ENCODE results near the gene FRY.

Gene FRY

DNA sequence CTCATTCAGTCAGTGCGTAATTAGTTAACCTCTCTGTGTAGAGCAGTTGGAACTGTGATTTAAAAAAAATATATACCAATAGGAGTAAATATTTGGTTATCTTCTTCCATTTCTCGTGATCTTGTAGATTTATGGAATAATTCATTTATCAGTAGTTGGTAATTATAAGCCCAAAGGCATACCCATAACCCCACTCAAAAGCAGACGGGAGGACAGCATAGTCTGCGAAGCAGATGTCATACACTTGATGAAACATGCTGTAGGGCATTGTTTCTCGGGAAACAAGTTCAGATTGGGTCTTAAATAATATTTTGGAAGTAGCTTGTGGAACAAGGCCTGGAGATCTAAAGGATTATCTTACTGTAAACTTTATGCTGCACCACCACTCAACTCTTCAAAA is 119.7 kb downstream of the FRY start:
- FAIRE-seq, result no peak
- DNase-seq (ENCODE audit: insufficient read length, low spot score), result no peak
- no peak for TF ChIP-seq POLR2A (IDR thresholded peaks at IDR 0.05; ENCODE audit: low read depth, low read length)

DNA sequence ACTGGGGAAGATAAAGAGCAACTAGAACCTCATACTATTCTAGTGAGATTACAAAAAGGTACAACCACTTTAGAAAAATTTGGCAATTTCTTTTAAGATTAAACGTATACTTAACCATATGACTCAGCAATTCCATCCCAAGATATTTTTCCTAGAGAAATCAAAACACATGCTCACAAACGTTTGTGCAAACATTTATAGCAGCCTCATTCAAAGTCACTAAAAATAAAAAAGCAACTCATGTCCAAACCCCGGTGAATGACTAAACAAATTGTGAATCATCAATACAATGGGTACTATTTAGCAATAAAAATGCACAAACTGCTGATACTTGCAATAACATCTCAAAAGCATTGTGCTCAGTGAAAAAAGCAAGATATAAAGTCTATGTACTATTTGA is 121.5 kb downstream of the FRY start:
- DNase-seq (ENCODE audit: insufficient read length, low spot score) (no peak), FAIRE-seq (no peak)

GRCh38 chr13:32159137-32159869 is 127.7 kb downstream of the FRY start:
- DNase-seq (ENCODE audit: insufficient read length, low spot score) (no peak), FAIRE-seq (no peak)
- TF ChIP-seq POLR2A (IDR thresholded peaks at IDR 0.05; ENCODE audit: low read depth, low read length), result no peak

More for the DNA sequence above, 121.5 kb downstream of the FRY start:
- TF ChIP-seq POLR2A (IDR thresholded peaks at IDR 0.05; ENCODE audit: low read depth, low read length), result no peak

- DNase-seq (ENCODE audit: insufficient read length, low spot score), result no peak
- FAIRE-seq, result no peak
- no peak for TF ChIP-seq POLR2A (IDR thresholded peaks at IDR 0.05; ENCODE audit: low read depth, low read length)
These were observed 130.9 kb downstream of the FRY start for GRCh38 chr13:32162395-32163005.

- FAIRE-seq (peak; percentile 75), DNase-seq (ENCODE audit: insufficient read length, low spot score) (peak; percentile 26)
- TF ChIP-seq POLR2A (IDR thresholded peaks at IDR 0.05; ENCODE audit: low read depth, low read length), result no peak
These were observed 133.2 kb downstream of the FRY start for GRCh38 chr13:32164622-32165268.

DNA sequence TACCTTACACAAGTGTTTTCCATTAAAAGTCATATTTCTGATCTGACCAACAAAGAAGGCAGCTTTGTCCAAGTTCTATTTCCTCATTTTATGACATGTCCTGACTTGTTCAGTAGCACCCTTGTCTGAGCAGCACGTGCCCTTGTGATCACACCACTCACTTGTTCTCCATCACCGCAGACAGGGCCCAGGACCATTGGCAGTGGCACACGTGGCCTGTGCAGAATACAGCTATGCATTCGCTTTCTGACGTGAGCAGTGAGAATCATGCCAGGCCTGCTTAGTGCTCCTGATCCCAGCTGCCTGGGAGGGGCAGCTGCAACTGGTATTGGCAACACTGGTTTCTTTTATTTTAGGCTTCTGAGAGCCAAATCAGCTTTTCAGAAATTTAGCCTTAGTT is 134.2 kb downstream of the FRY start:
- DNase-seq (ENCODE audit: insufficient read length, low spot score), result no peak
- FAIRE-seq, result no peak
- TF ChIP-seq POLR2A (IDR thresholded peaks at IDR 0.05; ENCODE audit: low read depth, low read length), result no peak

DNA sequence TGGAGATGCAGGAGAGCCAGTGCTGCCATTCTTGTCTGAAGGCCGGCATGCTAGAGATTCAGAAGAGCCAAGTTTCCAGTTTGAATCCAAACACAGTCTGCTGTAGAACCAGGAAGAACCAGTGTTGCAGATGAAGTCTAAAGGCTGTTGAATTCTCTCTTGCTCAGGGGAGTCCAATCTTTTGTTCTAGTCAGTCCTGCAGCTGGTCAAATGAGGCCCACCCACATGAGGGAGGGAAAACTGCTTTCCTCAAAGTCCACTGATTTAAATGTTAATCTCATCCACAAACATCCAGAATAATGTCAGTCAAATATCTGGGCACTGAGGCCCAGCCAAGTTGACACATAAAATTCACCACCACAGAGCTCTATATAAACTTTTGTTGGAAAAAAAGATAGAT is 136.6 kb downstream of the FRY start:
- TF ChIP-seq POLR2A (IDR thresholded peaks at IDR 0.05; ENCODE audit: low read depth, low read length), result no peak
- FAIRE-seq (no peak), DNase-seq (ENCODE audit: insufficient read length, low spot score) (no peak)

DNA sequence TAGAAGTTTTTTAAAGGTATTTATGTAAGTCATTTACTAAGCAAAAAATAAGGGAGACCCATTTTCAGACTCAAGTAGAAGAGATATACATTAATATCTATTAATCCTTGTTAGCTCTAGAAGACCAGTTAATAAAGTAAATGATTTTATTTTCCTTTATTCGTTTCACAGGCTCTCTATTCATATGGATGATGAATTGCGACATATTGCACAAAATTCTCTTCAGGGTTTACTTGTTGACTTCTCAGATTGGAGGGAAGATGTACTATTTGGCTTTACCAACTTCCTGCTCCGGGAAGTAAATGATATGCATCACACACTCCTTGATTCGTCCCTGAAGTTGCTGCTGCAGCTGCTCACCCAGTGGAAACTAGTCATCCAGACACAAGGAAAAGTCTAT is 139.3 kb downstream of the FRY start:
- no peak for FAIRE-seq

DNA sequence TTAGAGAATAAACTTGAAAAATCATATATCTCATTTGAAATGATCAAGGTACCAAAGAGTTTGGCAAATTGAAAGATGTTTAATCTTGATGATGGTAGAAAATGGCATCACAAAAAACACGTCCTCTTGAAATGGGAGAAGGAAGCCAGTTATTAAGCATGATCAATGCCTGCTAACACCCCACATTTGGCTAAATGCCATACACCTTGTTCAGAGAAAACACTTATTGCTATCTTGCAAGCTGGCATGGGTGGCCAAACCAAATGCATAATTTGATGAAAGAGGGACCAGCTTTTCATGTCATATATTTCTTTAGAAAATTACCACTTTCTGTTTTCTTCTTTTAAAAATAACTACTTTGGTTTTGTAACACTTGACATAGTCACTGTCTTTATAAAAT is 142.3 kb downstream of the FRY start:
- DNase-seq (ENCODE audit: insufficient read length, low spot score) (no peak), FAIRE-seq (no peak)
- no peak for TF ChIP-seq POLR2A (IDR thresholded peaks at IDR 0.05; ENCODE audit: low read depth, low read length)

More for the DNA sequence above, 139.3 kb downstream of the FRY start:
- DNase-seq (ENCODE audit: insufficient read length, low spot score), result no peak
- no peak for TF ChIP-seq POLR2A (IDR thresholded peaks at IDR 0.05; ENCODE audit: low read depth, low read length)

GRCh38 chr13:32174366-32174765 is 142.8 kb downstream of the FRY start:
- TF ChIP-seq POLR2A (IDR thresholded peaks at IDR 0.05; ENCODE audit: low read depth, low read length), result no peak
- DNase-seq (ENCODE audit: insufficient read length, low spot score), result no peak
- FAIRE-seq, result no peak

DNA sequence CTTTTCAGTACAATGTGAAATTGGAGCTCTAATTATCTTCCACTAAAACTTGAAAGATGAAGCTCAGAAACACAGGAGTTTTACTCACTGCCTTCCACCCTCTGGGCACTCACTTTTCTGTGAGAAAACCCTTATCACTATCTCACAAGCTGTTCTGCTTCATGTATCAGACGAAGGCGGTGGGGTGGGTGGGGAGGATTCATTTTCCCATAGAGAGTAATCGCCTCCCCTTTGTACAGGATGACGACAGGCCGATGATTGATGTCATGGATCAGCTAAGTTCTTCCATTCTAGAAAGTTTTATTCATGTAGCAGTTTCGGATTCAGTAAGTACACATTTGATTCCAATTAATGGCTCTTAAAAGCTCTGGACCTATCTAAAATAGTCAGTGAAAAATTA is 143.7 kb downstream of the FRY start:
- DNase-seq (ENCODE audit: insufficient read length, low spot score) (no peak), FAIRE-seq (no peak)
- no peak for TF ChIP-seq POLR2A (IDR thresholded peaks at IDR 0.05; ENCODE audit: low read depth, low read length)

DNA sequence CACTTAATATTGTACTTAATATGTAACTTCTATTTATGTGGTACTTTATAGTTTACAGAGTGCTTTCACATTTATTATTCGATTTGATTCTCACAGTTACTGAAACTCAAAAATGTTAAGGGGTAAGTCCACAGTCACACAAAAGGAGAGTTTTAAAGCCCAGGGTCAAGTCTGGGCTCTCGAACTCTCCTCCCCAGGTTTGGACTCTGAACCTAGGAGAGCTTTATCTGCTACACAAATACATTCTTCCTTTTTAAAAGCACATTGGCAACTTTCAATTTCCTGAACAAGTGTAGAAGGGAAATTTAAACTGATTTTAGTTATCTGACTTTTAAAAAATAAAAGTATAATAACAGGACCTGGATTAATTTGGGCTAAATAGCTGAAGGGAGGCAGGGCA is 144.4 kb downstream of the FRY start:
- no peak for TF ChIP-seq POLR2A (IDR thresholded peaks at IDR 0.05; ENCODE audit: low read depth, low read length)
- DNase-seq (ENCODE audit: insufficient read length, low spot score) (no peak), FAIRE-seq (no peak)

- DNase-seq (ENCODE audit: insufficient read length, low spot score) (no peak), FAIRE-seq (no peak)
- no peak for TF ChIP-seq POLR2A (IDR thresholded peaks at IDR 0.05; ENCODE audit: low read depth, low read length)
These were observed 145.1 kb downstream of the FRY start for GRCh38 chr13:32176696-32177095.

GRCh38 chr13:32178763-32179162 is 147.2 kb downstream of the FRY start:
- no peak for DNase-seq (ENCODE audit: insufficient read length, low spot score)

GRCh38 chr13:32179708-32180107 is 148.1 kb downstream of the FRY start:
- no peak for TF ChIP-seq POLR2A (IDR thresholded peaks at IDR 0.05; ENCODE audit: low read depth, low read length)
- FAIRE-seq (no peak), DNase-seq (ENCODE audit: insufficient read length, low spot score) (no peak)

More at GRCh38 chr13:32178763-32179162, 147.2 kb downstream of the FRY start:
- TF ChIP-seq POLR2A (IDR thresholded peaks at IDR 0.05; ENCODE audit: low read depth, low read length), result no peak
- FAIRE-seq, result no peak

Measured in H54 (cell line).